CD4-positive, alpha-beta T cell (primary cell): Measurements from ENCODE around the gene NFILZ. TPM values are rescaled to one million over a fixed set of nuclear protein-coding genes. Genes with fewer than 3 reads are reported as not detected.

Experiments used
- ATAC-seq: fragments of 200-7000 bp; cut with Tn5 transposase; one replicate; pipeline ENCODE4 v1.10.0; 2022; ENCODE audit warnings: mild to moderate bottlenecking; ENCODE audit not compliant: poor library complexity
- CTCF ChIA-PET: fragments of 350-600 bp; sonication (Branson Sonifier 250); formaldehyde crosslinking; loops from one replicate; lab custom pipeline; 2021; ENCODE audit warnings: antibody characterized with exemption, inconsistent platforms; lab: Charles Lee
- POLR2A ChIA-PET: fragments of 350-600 bp; sonication (Branson Sonifier 250); formaldehyde crosslinking; loops from one replicate; lab custom pipeline; 2021; ENCODE audit warnings: antibody characterized with exemption, inconsistent platforms; lab: Charles Lee
- DNase-seq, 14 experiments: peaks; one replicate each; pipeline ENCODE4 v3.0.0-alpha.2; 2013 to 2020; ENCODE audit warnings: mixed read lengths in 2 of 14
- H3K27ac ChIP-seq, 2 donors: one replicate each; pipeline versions ENCODE4 v1.5.1 to v1.7.0; 2013; ENCODE audit warnings: low read length in 2 of 2, low read depth in 1 of 2, mild to moderate bottlenecking in 1 of 2
- H3K27me3 ChIP-seq, 2 experiments: 1 replicate in 1 of 2; 2 replicates in 1 of 2; pipeline versions ENCODE4 v1.6.1 to v1.7.0; 2013; ENCODE audit warnings: low read length in 2 of 2, control low read depth in 1 of 2, mild to moderate bottlenecking in 1 of 2, moderate library complexity in 1 of 2; ENCODE audit not compliant: insufficient read depth in 2 of 2, control insufficient read depth in 1 of 2
- H3K36me3 ChIP-seq: one replicate; pipeline ENCODE4 v1.6.1; 2013; ENCODE audit warnings: low read length, control low read depth; ENCODE audit not compliant: insufficient read depth
- H3K4me1 ChIP-seq: one replicate; pipeline ENCODE4 v1.6.1; 2013; ENCODE audit warnings: low read length, control low read depth; ENCODE audit not compliant: insufficient read depth
- H3K4me3 ChIP-seq: one replicate; pipeline ENCODE4 v1.5.1; 2013; ENCODE audit warnings: mild to moderate bottlenecking, low read length, moderate library complexity
- H3K9me3 ChIP-seq, 2 experiments: 1 replicate in 1 of 2; 2 replicates in 1 of 2; pipeline versions ENCODE4 v1.6.1 to v1.7.0; 2013; ENCODE audit warnings: low read length in 2 of 2, mild to moderate bottlenecking in 2 of 2, control low read depth in 1 of 2, moderate library complexity in 1 of 2; ENCODE audit not compliant: control insufficient read depth in 1 of 2, insufficient read depth in 1 of 2
- H3K27ac Mint-ChIP-seq: one replicate; pipeline ENCODE4 v1.8.0; 2020; ENCODE audit warnings: mixed read lengths
- H3K27me3 Mint-ChIP-seq: one replicate; pipeline ENCODE4 v1.8.0; 2021; ENCODE audit warnings: mixed read lengths
- H3K36me3 Mint-ChIP-seq: one replicate; pipeline ENCODE4 v1.8.0; 2021; ENCODE audit warnings: low read depth, mixed read lengths
- H3K4me1 Mint-ChIP-seq: one replicate; pipeline ENCODE4 v1.8.0; 2021; ENCODE audit warnings: low read depth, mixed read lengths
- H3K4me3 Mint-ChIP-seq: one replicate; pipeline ENCODE4 v1.8.0; 2020; ENCODE audit warnings: mild to moderate bottlenecking, mixed read lengths
- H3K9me3 Mint-ChIP-seq: one replicate; pipeline ENCODE4 v1.8.0; 2020; ENCODE audit warnings: mixed read lengths
- CTCF ChIP-seq: fragments of 200-600 bp; IDR thresholded peaks from one replicate; pipeline ENCODE4 v1.8.0; 2022; ENCODE audit warnings: antibody characterized with exemption, mild to moderate bottlenecking
- intact Hi-C, 2 experiments: fragments of 100-400 bp; cut with DNase I in 1 of 2; cut with micrococcal nuclease in 1 of 2; formaldehyde crosslinking; loops; one replicate each; pipeline versions ENCODE4 v1.15.1 to v1.9.0; 2023 to 2025; cut with DNase I, micrococcal nuclease
- total RNA-seq, 174 experiments: library from RNA in 2 of 174; stranded (reverse) in 2 of 174; gene quantifications; one replicate each; pipeline ENCODE4 v1.2.3 and lab custom pipeline; 2021 to 2026

NFILZ gene
- total RNA-seq, 2 experiments from 2014 or later = not detected

GRCh38 chr19:8641908-8642547, 11.6 kb downstream of the NFILZ start:
- intact Hi-C loops = loop anchor here (1.0 to 5.0 kb wide), 4 partner anchors 62 to 288 kb away; partner anchors contain the start of gene MARCHF2 (in 2 of the 2)
- no peak overlapping the region for H3K27ac ChIP-seq
- Mint-ChIP-seq H3K4me3 (no peak overlapping the region), H3K27ac (no peak overlapping the region), H3K36me3 (no peaks in the 10 kb centered on the region), H3K4me1 (no peaks in the 10 kb centered on the region), H3K9me3 (no peaks in the 10 kb centered on the region), H3K27me3 (peaks cover 39% of the 10 kb centered on the region)
- ATAC-seq (peak; percentile 68), DNase-seq (peak in 4 of 14 experiments; percentile 34 to 72 (median 65))
- H3K4me1 ChIP-seq = peaks cover 11% of the 10 kb centered on the region
- H3K4me3 ChIP-seq = no peak overlapping the region
- H3K27me3 ChIP-seq = peaks cover 4 to 7% of the 10 kb centered on the region in 2 experiments
- TF ChIP-seq CTCF = peak; percentile 69
- POLR2A ChIA-PET = interaction anchor here (1.0 to 1.3 kb wide), 6 partner anchors 24 to 299 kb away, joined by 3 to 6 read pairs (median 4); no protein-coding TSS in a partner anchor
- H3K9me3 ChIP-seq = no peaks in the 10 kb centered on the region
- CTCF ChIA-PET = interaction anchor here (0.7 to 5.0 kb wide), 10 partner anchors 8 to 288 kb away, joined by 3 to 21 read pairs (median 4); no protein-coding TSS in a partner anchor
- H3K36me3 ChIP-seq = no peaks in the 10 kb centered on the region

GRCh38 chr19:8642561-8642960, 12.1 kb downstream of the NFILZ start:
- no peak overlapping the region for H3K27ac ChIP-seq
- intact Hi-C loops = loop anchor here (1.0 to 5.0 kb wide), 4 partner anchors 62 to 288 kb away; partner anchors contain the start of gene MARCHF2 (in 2 of the 2)
- Mint-ChIP-seq H3K9me3 (no peaks in the 10 kb centered on the region), H3K36me3 (no peaks in the 10 kb centered on the region), H3K4me3 (no peak overlapping the region), H3K27me3 (peaks cover 39% of the 10 kb centered on the region), H3K4me1 (no peaks in the 10 kb centered on the region), H3K27ac (no peak overlapping the region)
- no peak overlapping the region for H3K4me3 ChIP-seq
- no peak for TF ChIP-seq CTCF
- CTCF ChIA-PET = interaction anchor here (1.0 to 5.0 kb wide), 7 partner anchors 9 to 289 kb away, joined by 3 to 21 read pairs (median 5); no protein-coding TSS in a partner anchor
- POLR2A ChIA-PET = interaction anchor here (1.0 to 1.2 kb wide), 5 partner anchors 25 to 299 kb away, joined by 3 to 4 read pairs (median 4); no protein-coding TSS in a partner anchor
- H3K4me1 ChIP-seq = peaks cover 11% of the 10 kb centered on the region
- DNase-seq = no peak
- H3K36me3 ChIP-seq = no peaks in the 10 kb centered on the region
- peaks cover 4 to 7% of the 10 kb centered on the region in 2 experiments for H3K27me3 ChIP-seq
- no peaks in the 10 kb centered on the region for H3K9me3 ChIP-seq
- no peak for ATAC-seq

GRCh38 chr19:8643860-8644653, 13.6 kb downstream of the NFILZ start:
- H3K36me3 Mint-ChIP-seq = no peaks in the 10 kb centered on the region
- H3K4me3 ChIP-seq = no peak overlapping the region
- DNase-seq (no peak), ATAC-seq (no peak)
- no peaks in the 10 kb centered on the region for H3K4me1 Mint-ChIP-seq
- H3K9me3 Mint-ChIP-seq = no peaks in the 10 kb centered on the region
- H3K27me3 Mint-ChIP-seq = peaks cover 29% of the 10 kb centered on the region
- H3K36me3 ChIP-seq = no peaks in the 10 kb centered on the region
- H3K4me3 Mint-ChIP-seq = no peak overlapping the region
- H3K4me1 ChIP-seq = peaks cover 2% of the 10 kb centered on the region
- no peaks in the 10 kb centered on the region for H3K9me3 ChIP-seq
- no peak for TF ChIP-seq CTCF
- peaks cover 4 to 7% of the 10 kb centered on the region in 2 experiments for H3K27me3 ChIP-seq
- POLR2A ChIA-PET = interaction anchor here (0.6 kb wide), 2 partner anchors 400 to 1214 kb away, joined by 3 to 4 read pairs; no protein-coding TSS in a partner anchor
- intact Hi-C loops = loop anchor here (2.0 to 5.0 kb wide), 2 partner anchors 232 to 289 kb away; partner anchors contain the start of gene MARCHF2 (in 2 of the 2)
- H3K27ac Mint-ChIP-seq = no peak overlapping the region
- H3K27ac ChIP-seq = no peak overlapping the region
- CTCF ChIA-PET = interaction anchor here (5.0 kb wide), 1 partner anchor 63 kb away, joined by 21 read pairs; no protein-coding TSS in a partner anchor
